Activated naive CD4-positive, alpha-beta T cell treated with anti-CD3 and anti-CD28 coated beads, Interleukin-2, amount 10 ng/mL, durations not matched to agents 7 days and 5 days (primary cell): ENCODE results near the gene CELF5.
A peak's percentile ranks its signal among the peaks of the same experiment; 100 is the strongest.

Experiments used
- CTCF ChIA-PET: fragments of 350-600 bp; sonication (Branson Sonifier 250); formaldehyde crosslinking; loops from one replicate; lab custom pipeline; 2021; ENCODE audit warnings: antibody characterized with exemption; lab: Charles Lee
- DNase-seq: peaks from one replicate; pipeline ENCODE4 v3.0.0-alpha.2; 2020
- H3K27ac Mint-ChIP-seq: one replicate; pipeline ENCODE4 v1.8.0; 2021; ENCODE audit warnings: mild to moderate bottlenecking, moderate library complexity, mixed read lengths
- H3K27me3 Mint-ChIP-seq: one replicate; pipeline ENCODE4 v1.8.0; 2021; ENCODE audit warnings: mild to moderate bottlenecking, mixed read lengths
- H3K36me3 Mint-ChIP-seq: one replicate; pipeline ENCODE4 v1.8.0; 2021; ENCODE audit warnings: mixed read lengths
- H3K4me1 Mint-ChIP-seq: one replicate; pipeline ENCODE4 v1.8.0; 2021; ENCODE audit warnings: mixed read lengths
- H3K4me3 Mint-ChIP-seq: one replicate; pipeline ENCODE4 v1.8.0; 2021; ENCODE audit warnings: mild to moderate bottlenecking, moderate library complexity, mixed read lengths
- H3K9me3 Mint-ChIP-seq: one replicate; pipeline ENCODE4 v1.8.0; 2021; ENCODE audit warnings: mixed read lengths

The CELF5 gene

GRCh38 chr19:3274942-3275582 lies 50.6 kb downstream of the CELF5 start:
- peak; percentile 52 for DNase-seq
- no peaks in the 10 kb centered on the region for H3K9me3 Mint-ChIP-seq
- peak overlapping the region; percentile 77 for H3K27ac Mint-ChIP-seq
- peaks cover 53% of the 10 kb centered on the region for H3K27me3 Mint-ChIP-seq
- peaks cover 18% of the 10 kb centered on the region for H3K4me1 Mint-ChIP-seq
- H3K36me3 Mint-ChIP-seq = no peaks in the 10 kb centered on the region
- CTCF ChIA-PET = interaction anchor here (1.1 kb wide), 1 partner anchor 10 kb away, joined by 7 read pairs; no protein-coding TSS in a partner anchor
- peak overlapping the region; percentile 70 for H3K4me3 Mint-ChIP-seq

- Mint-ChIP-seq H3K27ac (peak overlapping the region; percentile 77), H3K4me3 (peak overlapping the region; percentile 70), H3K9me3 (no peaks in the 10 kb centered on the region), H3K4me1 (peaks cover 18% of the 10 kb centered on the region), H3K27me3 (peaks cover 48% of the 10 kb centered on the region), H3K36me3 (no peaks in the 10 kb centered on the region)
- DNase-seq = peak; percentile 90
- CTCF ChIA-PET = interaction anchor here (0.8 to 1.2 kb wide), 3 partner anchors 8 to 21 kb away, joined by 3 to 7 read pairs (median 3); no protein-coding TSS in a partner anchor
Measured at GRCh38 chr19:3275583-3276340, 51.3 kb downstream of the CELF5 start.

GRCh38 chr19:3276341-3276799 lies 51.9 kb downstream of the CELF5 start:
- DNase-seq = peak; percentile 60
- Mint-ChIP-seq H3K4me3 (peak overlapping the region; percentile 11), H3K36me3 (no peaks in the 10 kb centered on the region), H3K4me1 (peaks cover 18% of the 10 kb centered on the region), H3K27ac (no peak overlapping the region), H3K9me3 (no peaks in the 10 kb centered on the region), H3K27me3 (peaks cover 44% of the 10 kb centered on the region)
- CTCF ChIA-PET = interaction anchor here (0.8 to 1.2 kb wide), 2 partner anchors 8 to 21 kb away, joined by 3 read pairs; no protein-coding TSS in a partner anchor

- no peak for DNase-seq
- CTCF ChIA-PET = no interaction called here
- H3K36me3 Mint-ChIP-seq = no peaks in the 10 kb centered on the region
- peak overlapping the region; percentile 13 for H3K27ac Mint-ChIP-seq
- H3K9me3 Mint-ChIP-seq = no peaks in the 10 kb centered on the region
- peaks cover 18% of the 10 kb centered on the region for H3K4me1 Mint-ChIP-seq
- peaks cover 37% of the 10 kb centered on the region for H3K27me3 Mint-ChIP-seq
- no peak overlapping the region for H3K4me3 Mint-ChIP-seq
Measured at GRCh38 chr19:3277649-3278048, 53.2 kb downstream of the CELF5 start.

GRCh38 chr19:3278294-3278693 lies 53.8 kb downstream of the CELF5 start:
- no peaks in the 10 kb centered on the region for H3K36me3 Mint-ChIP-seq
- CTCF ChIA-PET = no interaction called here
- no peak overlapping the region for H3K27ac Mint-ChIP-seq
- no peaks in the 10 kb centered on the region for H3K9me3 Mint-ChIP-seq
- peaks cover 18% of the 10 kb centered on the region for H3K4me1 Mint-ChIP-seq
- no peak for DNase-seq
- no peak overlapping the region for H3K4me3 Mint-ChIP-seq
- peaks cover 31% of the 10 kb centered on the region for H3K27me3 Mint-ChIP-seq

- no peaks in the 10 kb centered on the region for H3K36me3 Mint-ChIP-seq
Measured at GRCh38 chr19:3278749-3279148, 54.3 kb downstream of the CELF5 start.

GRCh38 chr19:3279306-3279705 lies 54.8 kb downstream of the CELF5 start:
- Mint-ChIP-seq H3K4me3 (no peak overlapping the region), H3K9me3 (no peaks in the 10 kb centered on the region), H3K4me1 (peaks cover 17% of the 10 kb centered on the region), H3K27ac (no peak overlapping the region), H3K27me3 (peaks cover 35% of the 10 kb centered on the region), H3K36me3 (no peaks in the 10 kb centered on the region)
- CTCF ChIA-PET = interaction anchor here (0.6 kb wide), 1 partner anchor 157 kb away, joined by 3 read pairs; no protein-coding TSS in a partner anchor
- DNase-seq = no peak

More at GRCh38 chr19:3278749-3279148, 54.3 kb downstream of the CELF5 start:
- no peak for DNase-seq
- H3K4me3 Mint-ChIP-seq = no peak overlapping the region
- no peaks in the 10 kb centered on the region for H3K9me3 Mint-ChIP-seq
- H3K4me1 Mint-ChIP-seq = peaks cover 18% of the 10 kb centered on the region
- no peak overlapping the region for H3K27ac Mint-ChIP-seq
- CTCF ChIA-PET = interaction anchor here (0.6 kb wide), 1 partner anchor 157 kb away, joined by 3 read pairs; no protein-coding TSS in a partner anchor
- peaks cover 32% of the 10 kb centered on the region for H3K27me3 Mint-ChIP-seq

GRCh38 chr19:3281026-3281425 lies 56.6 kb downstream of the CELF5 start:
- no peaks in the 10 kb centered on the region for H3K36me3 Mint-ChIP-seq
- CTCF ChIA-PET = no interaction called here

GRCh38 chr19:3282155-3282554 lies 57.7 kb downstream of the CELF5 start:
- DNase-seq = no peak
- Mint-ChIP-seq H3K9me3 (peaks cover 3% of the 10 kb centered on the region), H3K36me3 (no peaks in the 10 kb centered on the region), H3K27me3 (peaks cover 45% of the 10 kb centered on the region), H3K4me3 (no peak overlapping the region), H3K4me1 (peaks cover 5% of the 10 kb centered on the region), H3K27ac (no peak overlapping the region)
- CTCF ChIA-PET = no interaction called here

More at GRCh38 chr19:3281026-3281425, 56.6 kb downstream of the CELF5 start:
- Mint-ChIP-seq H3K27me3 (peaks cover 36% of the 10 kb centered on the region), H3K4me1 (peaks cover 9% of the 10 kb centered on the region), H3K4me3 (no peak overlapping the region), H3K27ac (no peak overlapping the region), H3K9me3 (peaks cover under 1% of the 10 kb centered on the region)
- no peak for DNase-seq

GRCh38 chr19:3282564-3282963 lies 58.1 kb downstream of the CELF5 start:
- no peak overlapping the region for H3K27ac Mint-ChIP-seq

GRCh38 chr19:3283246-3283751 lies 58.8 kb downstream of the CELF5 start:
- H3K4me1 Mint-ChIP-seq = peaks cover 5% of the 10 kb centered on the region
- H3K36me3 Mint-ChIP-seq = no peaks in the 10 kb centered on the region
- no peak overlapping the region for H3K4me3 Mint-ChIP-seq
- peaks cover 55% of the 10 kb centered on the region for H3K27me3 Mint-ChIP-seq
- CTCF ChIA-PET = no interaction called here
- H3K9me3 Mint-ChIP-seq = peaks cover 3% of the 10 kb centered on the region
- H3K27ac Mint-ChIP-seq = no peak overlapping the region
- DNase-seq = no peak

More at GRCh38 chr19:3282564-3282963, 58.1 kb downstream of the CELF5 start:
- DNase-seq = no peak
- CTCF ChIA-PET = no interaction called here
- Mint-ChIP-seq H3K9me3 (peaks cover 3% of the 10 kb centered on the region), H3K4me1 (peaks cover 5% of the 10 kb centered on the region), H3K4me3 (no peak overlapping the region), H3K27me3 (peaks cover 48% of the 10 kb centered on the region), H3K36me3 (no peaks in the 10 kb centered on the region)

GRCh38 chr19:3283886-3284657 lies 59.6 kb downstream of the CELF5 start:
- DNase-seq = no peak
- CTCF ChIA-PET = interaction anchor here (0.8 to 1.3 kb wide), 2 partner anchors 8 to 9 kb away, joined by 3 to 7 read pairs; no protein-coding TSS in a partner anchor
- H3K4me1 Mint-ChIP-seq = peaks cover 5% of the 10 kb centered on the region
- H3K9me3 Mint-ChIP-seq = peaks cover 3% of the 10 kb centered on the region
- H3K4me3 Mint-ChIP-seq = no peak overlapping the region
- peaks cover 58% of the 10 kb centered on the region for H3K27me3 Mint-ChIP-seq
- H3K27ac Mint-ChIP-seq = no peak overlapping the region
- H3K36me3 Mint-ChIP-seq = no peaks in the 10 kb centered on the region

- CTCF ChIA-PET = interaction anchor here (0.8 to 1.3 kb wide), 2 partner anchors 9 to 10 kb away, joined by 3 to 7 read pairs; no protein-coding TSS in a partner anchor
- no peak overlapping the region for H3K27ac Mint-ChIP-seq
- H3K9me3 Mint-ChIP-seq = peaks cover 3% of the 10 kb centered on the region
- H3K36me3 Mint-ChIP-seq = no peaks in the 10 kb centered on the region
- H3K4me3 Mint-ChIP-seq = no peak overlapping the region
- peaks cover 59% of the 10 kb centered on the region for H3K27me3 Mint-ChIP-seq
- H3K4me1 Mint-ChIP-seq = peaks cover 5% of the 10 kb centered on the region
- peak; percentile 71 for DNase-seq
Measured at GRCh38 chr19:3284759-3285646, 60.5 kb downstream of the CELF5 start.
